SHP77 (cell line): ENCODE data around the gene PPIA.
A peak's percentile ranks its signal among the peaks of the same experiment; 100 is the strongest.

ENCODE experiments used
- DNase-seq, 2 experiments: peaks; one replicate each; lab custom pipeline; 2025; lab: John Stamatoyannopoulos, UW

The PPIA gene

GRCh38 chr7:44796504-44797328, at the start of gene PPIA:
Gene PPIA, plus strand, starts transcription at chr7:44796681. Its CDS starts 44 bp downstream, at chr7:44796725.
- DNase-seq, result peak; percentile 98

- peak; percentile 89 to 92 for DNase-seq
Measured at GRCh38 chr7:44748045-44748947, 48.2 kb upstream of the PPIA start, which contains the start of gene ZMIZ2. Gene ZMIZ2, plus strand, starts transcription at chr7:44748847. Its CDS starts 7,403 bp downstream, at chr7:44756250.

GRCh38 chr7:44748948-44749731, 47.3 kb upstream of the PPIA start:
- DNase-seq, result no peak

GRCh38 chr7:44749992-44750391, 46.5 kb upstream of the PPIA start:
- DNase-seq, result no peak

- no peak for DNase-seq
Measured at GRCh38 chr7:44750424-44750823, 46.1 kb upstream of the PPIA start.

GRCh38 chr7:44750921-44751571, 45.4 kb upstream of the PPIA start:
- DNase-seq, result no peak

DNA sequence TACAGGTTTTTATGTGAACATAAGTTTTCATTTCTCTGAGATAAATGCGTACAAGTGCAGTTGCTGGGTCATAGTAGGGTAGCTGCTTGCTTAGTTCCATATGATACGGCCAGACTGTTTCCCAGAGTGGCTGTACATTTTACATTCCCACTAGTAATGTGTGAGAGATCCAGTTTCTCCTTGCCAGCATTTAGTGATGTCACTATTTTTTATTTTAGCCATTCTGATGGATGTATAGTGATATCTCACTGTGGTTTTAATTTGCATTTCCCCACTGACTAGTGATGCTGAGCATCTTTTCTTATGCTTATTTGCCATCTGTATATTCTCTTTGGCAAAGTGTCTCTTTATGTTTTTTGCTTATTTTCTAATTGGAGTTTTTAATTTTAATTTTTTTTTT, 43.7 kb upstream of the PPIA start:
- DNase-seq, result no peak

DNA sequence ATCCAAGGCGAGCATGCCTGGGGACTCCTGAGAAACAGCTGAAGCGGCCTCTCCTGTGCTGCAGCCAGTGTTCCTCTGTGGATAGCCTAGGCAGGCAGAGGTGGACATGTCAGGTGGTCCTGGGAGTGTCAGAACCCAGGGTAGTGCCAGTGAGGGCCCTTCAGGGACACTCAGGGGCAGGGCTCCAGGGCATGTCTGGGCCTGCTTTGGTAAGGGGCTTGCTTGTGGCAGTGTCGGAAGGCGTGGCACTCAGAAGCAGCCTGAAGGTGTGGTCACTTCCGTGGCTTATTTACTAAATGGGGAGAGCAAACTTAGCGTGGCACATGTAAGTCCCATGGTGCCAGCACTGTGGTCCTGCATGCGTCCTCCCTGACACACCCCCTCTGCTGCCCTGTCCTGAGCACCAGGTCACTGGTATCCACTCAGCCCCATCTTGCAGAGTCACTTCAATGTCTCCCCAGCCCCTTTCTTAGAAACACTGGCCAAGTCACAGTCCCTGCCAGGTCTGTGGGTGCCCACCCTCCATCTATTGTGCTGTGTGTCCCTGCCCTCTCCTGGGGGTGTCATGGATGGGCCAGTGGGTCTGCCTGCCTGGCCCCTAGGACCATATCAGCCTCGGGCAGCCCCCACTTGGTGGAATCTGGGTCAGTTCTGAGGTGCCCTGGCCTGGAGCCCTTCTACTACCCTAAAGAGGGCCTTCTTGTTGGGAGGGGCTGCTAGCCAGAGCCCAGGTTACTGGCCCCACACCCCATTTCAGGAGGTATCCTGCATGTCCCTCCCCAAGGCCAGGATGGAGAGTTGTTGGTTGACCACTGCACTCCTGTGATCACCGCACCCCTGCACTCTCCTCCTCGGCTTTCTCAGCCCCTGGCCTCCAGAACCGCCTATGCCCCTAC, 41.4 kb upstream of the PPIA start:
- DNase-seq, result no peak

DNA sequence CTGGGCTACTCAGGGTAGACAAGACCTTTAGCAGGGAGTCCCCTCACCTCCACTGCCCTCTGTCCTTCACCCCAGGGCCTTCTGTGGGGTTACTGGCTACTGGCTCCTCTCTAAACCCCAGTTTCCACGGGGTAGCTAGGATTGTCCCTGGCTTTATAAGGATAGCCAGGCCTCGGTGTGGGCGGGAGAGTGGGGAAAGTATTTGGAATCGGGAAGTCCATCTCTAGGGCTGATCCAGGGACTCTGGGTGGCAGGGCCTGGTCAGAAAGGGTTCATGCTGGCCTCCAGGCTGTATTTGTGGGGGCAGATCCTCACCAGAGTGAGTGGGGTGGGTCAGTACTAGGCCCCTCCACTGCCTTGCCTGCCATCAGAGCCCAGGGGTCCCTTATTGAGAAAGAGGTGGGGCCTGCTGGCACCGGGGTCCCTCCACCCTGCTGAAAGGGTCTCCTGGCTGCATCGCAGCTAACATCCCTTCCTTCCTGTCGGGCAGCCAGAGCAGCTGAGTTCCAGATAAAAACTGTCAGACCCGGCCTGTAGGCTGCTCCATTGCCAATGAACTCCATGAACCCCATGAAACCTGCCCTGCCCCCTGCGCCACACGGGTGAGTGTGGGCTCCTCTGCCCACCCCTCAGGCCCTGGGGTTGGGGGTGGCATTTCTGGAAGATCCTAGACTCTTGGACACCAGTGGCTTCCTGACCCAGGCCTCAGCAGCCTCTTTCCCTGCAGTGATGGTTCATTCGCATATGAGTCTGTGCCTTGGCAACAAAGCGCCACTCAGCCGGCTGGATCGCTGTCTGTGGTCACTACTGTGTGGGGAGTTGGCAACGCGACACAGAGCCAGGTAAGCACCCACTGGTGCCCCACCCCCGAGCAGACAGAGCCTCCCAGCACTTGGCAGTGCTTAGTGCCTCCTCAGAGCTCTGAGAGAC, 40.5 kb upstream of the PPIA start:
- DNase-seq, result no peak

- no peak for DNase-seq
Measured at GRCh38 chr7:44756904-44757303, 39.6 kb upstream of the PPIA start.

DNA sequence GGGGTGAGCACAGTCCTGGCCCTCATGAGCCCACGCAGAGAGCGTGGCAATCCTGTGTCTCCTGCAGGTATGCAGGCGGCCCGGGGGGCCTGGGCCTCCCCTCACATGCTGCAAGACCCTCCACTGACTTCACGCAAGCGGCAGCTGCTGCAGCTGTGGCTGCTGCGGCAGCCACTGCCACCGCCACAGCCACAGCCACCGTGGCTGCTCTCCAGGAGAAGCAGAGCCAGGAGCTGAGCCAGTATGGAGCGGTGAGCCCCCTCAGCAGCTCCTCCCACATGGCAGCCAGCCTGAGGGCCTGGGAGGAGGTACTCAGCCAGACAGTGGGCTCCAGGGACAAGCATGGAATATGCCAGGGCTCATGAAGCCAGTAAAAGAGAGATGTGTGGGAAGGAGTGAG, 39.2 kb upstream of the PPIA start:
- no peak for DNase-seq

DNA sequence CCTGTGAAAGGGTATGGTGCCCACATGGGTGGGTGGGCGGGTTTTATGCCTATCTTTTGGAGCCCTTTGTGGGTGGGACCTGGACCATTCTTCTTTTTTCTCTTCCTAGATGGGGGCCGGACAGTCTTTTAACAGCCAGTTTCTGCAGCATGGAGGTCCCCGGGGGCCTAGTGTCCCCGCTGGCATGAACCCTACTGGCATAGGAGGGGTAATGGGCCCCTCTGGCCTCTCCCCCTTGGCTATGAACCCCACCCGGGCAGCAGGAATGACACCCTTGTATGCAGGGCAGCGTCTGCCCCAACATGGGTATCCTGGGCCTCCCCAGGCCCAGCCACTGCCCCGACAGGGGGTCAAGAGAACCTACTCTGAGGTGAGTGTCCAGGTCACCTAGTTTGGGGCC, 38.7 kb upstream of the PPIA start:
- no peak for DNase-seq

DNA sequence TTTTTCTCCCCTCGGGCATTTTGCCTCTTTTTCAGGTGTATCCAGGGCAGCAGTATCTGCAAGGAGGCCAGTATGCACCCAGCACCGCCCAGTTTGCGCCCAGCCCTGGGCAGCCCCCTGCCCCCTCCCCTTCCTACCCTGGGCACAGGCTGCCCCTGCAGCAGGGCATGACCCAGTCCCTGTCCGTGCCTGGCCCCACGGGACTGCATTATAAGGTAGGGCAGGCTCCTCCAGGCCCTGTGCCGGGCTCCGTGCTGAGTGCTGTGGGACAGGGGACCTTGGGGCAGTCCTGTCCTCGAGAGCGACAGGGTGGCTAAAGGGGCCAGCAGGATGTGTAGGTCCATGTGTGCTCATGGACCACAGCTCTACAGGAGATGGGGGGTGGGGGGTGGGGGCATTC, 37.2 kb upstream of the PPIA start:
- DNase-seq, result no peak

DNA sequence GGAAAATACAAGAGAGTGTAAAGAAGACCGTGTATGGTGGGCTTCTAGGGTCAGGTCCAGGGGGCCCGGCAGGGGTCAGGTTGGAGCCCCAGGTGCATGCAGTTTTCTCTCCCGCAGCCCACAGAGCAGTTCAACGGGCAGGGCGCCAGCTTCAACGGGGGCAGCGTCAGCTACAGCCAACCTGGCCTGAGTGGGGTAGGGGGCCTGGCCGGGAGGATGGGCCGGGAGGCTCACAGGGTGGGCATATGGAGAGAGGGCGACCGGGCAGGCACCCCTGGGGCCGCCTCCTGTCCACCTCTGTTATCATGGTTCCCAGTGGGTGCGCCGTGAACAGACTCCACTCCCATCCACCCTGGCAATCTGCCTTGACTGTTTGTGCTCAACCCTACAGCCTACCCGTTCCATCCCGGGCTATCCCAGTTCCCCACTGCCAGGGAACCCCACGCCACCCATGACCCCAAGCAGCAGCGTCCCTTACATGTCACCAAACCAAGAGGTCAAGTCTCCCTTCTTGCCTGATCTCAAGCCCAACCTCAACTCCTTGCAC, 36.4 kb upstream of the PPIA start:
- no peak for DNase-seq

DNA sequence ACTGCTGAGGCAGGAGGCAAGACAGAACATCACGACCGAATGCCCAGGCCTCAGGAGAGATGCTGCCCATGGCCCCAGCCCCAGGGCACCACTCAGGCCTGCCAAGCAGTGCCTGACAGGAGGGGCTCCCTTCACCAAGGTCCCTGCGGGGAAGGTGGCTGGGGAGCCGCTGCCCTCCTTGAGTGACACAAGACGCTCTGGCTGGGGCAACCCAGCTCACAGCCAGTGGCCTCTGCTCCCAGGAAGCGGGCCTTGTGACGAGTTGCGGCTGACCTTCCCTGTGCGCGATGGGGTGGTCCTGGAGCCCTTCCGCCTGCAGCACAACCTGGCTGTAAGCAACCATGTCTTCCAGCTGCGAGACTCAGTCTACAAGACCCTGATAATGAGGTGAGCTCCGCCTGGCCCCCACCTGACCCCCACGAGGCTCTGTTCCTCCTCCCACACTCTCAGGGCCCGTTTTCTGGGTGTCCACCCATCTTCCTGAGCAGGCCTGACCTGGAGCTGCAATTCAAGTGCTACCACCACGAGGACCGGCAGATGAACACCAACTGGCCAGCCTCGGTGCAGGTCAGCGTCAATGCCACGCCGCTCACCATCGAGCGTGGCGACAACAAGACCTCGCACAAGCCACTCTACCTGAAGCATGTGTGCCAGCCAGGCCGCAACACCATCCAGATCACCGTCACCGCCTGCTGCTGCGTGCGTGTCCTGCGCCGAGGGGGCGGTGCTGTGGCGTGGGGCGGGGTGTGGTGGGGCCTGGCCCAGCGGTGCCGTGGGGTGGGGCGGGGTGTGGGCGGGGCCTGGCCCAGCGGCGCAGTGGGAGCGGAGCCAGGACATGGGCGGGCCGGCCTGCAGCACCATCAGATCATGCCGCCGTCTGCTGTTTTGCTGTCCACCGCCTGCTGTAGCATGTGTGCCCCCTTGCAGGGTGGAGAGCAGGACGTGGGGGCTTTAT, 35.0 kb upstream of the PPIA start:
- DNase-seq, result no peak

DNA sequence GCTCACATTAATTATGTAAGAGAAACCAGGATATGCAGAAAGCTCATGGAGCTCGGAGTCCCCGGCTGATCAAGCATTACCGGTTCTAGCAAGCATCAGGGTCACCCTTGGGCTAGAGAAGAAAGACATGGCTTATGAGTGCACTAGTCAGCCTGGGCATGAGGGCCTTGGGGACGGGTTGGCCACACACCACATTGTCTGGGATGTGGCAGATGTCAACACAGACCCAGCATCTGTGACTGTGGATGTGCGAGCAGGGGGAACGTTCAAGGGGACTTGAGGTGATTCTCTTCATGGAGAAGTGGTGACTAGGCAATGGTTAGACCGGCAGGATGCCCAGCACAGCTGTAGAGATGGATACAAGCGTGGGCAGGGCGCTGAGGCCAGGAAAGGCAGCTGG, 34.2 kb upstream of the PPIA start:
- no peak for DNase-seq

- no peak for DNase-seq
Measured at GRCh38 chr7:44762726-44763522, 33.6 kb upstream of the PPIA start.
